GM18951 (cell line): ENCODE data around the gene AKNA.
"Not testable (repeated sequence)": the region's sequence is repeated elsewhere in the genome, so short reads cannot be mapped to it uniquely, and the experiment has no call there.

Source experiments
- POLR2A ChIP-seq: IDR thresholded peaks from 4 replicates; pipeline ENCODE4 v1.6.1; 2011; ENCODE audit warnings: mild to moderate bottlenecking; ENCODE audit not compliant: insufficient read length, insufficient read depth; ENCODE audit errors: extremely low read depth
- in situ Hi-C: fragments of 300-500 bp; cut with MboI; formaldehyde crosslinking; loops from one replicate; pipeline ENCODE4 v1.12.0; 2022; ENCODE audit warnings: low sequenced_read_pairs, mixed read lengths, inconsistent platforms; ENCODE audit not compliant: unreplicated experiment

Gene AKNA

DNA sequence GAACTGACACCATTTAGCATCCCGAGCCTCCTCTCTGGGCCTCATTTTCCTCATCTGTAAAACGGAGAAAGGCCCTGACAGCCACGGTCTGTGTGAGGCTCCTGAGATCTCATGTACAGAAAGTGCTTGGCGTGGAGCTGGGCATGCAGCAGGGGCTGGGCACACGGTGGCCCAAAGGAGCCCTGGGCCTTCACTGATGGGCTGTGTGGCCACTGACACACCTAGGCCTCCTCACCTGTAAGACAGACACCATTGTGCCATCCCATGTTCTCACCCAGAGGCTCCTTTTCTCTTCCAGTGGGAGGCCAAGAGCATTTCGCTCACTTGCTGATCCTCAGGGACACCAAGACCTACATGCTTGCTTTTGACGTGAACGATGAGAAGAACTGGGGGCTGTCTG lies 63.3 kb downstream of the AKNA start:
- TF ChIP-seq POLR2A = no peak
- in situ Hi-C loops = no loop called here

- in situ Hi-C loops = not testable (repeated sequence)
Measured at GRCh38 chr9:114323849-114324248, 63.9 kb downstream of the AKNA start.

GRCh38 chr9:114322831-114323531 lies 64.8 kb downstream of the AKNA start, which contains the start of gene ORM1:
Gene ORM1 (plus strand): TSS chr9:114323098. CDS start chr9:114323134, 36 bp downstream.
- in situ Hi-C loops = not testable (repeated sequence)

DNA sequence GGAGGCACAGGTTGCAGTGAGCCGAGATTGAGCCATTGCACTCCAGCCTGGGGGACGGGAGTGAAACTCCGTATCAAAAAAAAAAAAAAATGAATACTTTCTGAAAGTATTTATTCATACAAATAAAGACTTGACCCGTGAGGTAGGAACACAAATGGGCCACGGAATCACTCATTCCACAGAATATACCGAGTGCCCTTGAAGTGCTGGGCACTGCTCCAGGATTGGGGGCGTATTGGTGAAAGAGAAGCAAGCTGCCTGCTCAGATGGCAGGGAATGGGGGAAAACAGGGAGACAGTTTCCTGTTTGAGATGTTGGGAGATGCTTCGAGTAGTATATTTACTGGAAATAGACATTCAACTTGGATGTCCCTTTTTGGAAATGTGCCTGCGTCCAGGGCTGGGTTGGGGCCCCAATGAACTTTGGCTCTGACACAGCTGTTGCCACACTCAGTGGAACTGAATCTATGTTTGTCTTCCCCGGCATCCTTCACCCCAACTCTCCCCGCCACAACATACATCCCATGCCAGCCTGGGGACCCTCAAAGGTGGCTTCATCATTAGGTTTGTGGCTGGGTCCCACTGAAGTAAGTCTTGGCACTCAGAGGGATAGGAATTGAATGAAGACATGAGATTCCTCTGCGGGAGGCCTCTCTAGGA lies 65.5 kb downstream of the AKNA start:
- in situ Hi-C loops = not testable (repeated sequence)

DNA sequence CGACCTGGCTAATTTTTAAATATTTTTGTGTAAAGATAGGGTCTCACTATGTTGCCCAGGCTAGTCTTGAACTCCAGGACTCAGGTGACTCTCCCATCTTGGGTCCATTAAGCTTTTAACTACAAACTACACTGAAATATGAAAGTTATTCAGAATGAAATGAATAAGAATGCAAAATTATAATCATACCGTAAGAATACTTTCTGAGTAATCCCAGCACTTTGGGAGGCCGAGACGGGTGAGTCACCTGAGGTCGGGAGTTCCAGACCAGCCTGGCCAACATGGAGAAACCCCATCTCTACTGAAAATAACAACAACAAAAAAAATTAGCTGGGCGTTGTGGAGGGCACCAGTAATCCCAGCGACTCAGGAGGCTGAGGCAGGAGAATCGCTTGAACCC lies 66.0 kb downstream of the AKNA start:
- in situ Hi-C loops = no loop called here
- TF ChIP-seq POLR2A = no peak

- in situ Hi-C loops = not testable (repeated sequence)
Measured at GRCh38 chr9:114320710-114321109, 67.1 kb downstream of the AKNA start.

- TF ChIP-seq POLR2A = no peak
- in situ Hi-C loops = no loop called here
Measured at GRCh38 chr9:114319147-114319546, 68.6 kb downstream of the AKNA start.

- no peak for TF ChIP-seq POLR2A
Measured at GRCh38 chr9:114318416-114318815, 69.4 kb downstream of the AKNA start.

GRCh38 chr9:114317665-114318357 lies 70.0 kb downstream of the AKNA start:
- no peak for TF ChIP-seq POLR2A
- in situ Hi-C loops = no loop called here

More at GRCh38 chr9:114318416-114318815, 69.4 kb downstream of the AKNA start:
- in situ Hi-C loops = no loop called here

- no peak for TF ChIP-seq POLR2A
- in situ Hi-C loops = no loop called here
Measured at GRCh38 chr9:114316605-114317230, 71.1 kb downstream of the AKNA start.

DNA sequence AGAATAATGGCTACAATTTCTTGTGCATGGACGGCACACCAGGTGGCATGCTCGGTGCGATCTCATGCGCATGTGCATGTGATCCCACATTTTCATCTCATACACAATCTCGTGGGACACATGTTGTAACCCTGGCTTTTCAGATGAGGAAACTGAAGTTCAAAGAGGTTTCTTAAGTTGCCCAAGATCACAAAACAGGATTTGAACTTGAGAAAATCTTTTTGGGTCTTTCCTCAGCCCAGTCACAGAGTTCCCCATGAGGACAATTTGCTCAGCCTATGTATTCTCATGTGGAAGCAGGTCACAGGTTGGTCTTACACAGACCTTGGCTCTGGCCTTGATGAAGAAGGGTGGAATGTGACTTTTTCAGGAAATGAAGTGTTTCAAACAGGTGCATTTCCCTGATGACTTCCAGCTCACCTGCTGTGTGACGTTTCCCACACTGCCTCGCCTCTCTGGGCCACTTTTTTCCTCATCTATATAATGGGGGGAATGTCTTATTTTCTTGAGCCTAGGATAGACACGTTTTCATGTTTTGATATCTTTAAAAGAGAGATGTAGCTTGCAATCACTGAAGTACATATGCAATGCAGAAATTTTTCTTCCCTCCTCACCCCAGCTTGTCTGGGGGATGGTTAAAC lies 71.9 kb downstream of the AKNA start:
- in situ Hi-C loops = no loop called here
- TF ChIP-seq POLR2A = no peak

GRCh38 chr9:114314881-114315722 lies 72.7 kb downstream of the AKNA start:
- in situ Hi-C loops = no loop called here
- no peak for TF ChIP-seq POLR2A
